ENCODE results near the gene PSMB10.

- TF ChIP-seq, protein P1, sequence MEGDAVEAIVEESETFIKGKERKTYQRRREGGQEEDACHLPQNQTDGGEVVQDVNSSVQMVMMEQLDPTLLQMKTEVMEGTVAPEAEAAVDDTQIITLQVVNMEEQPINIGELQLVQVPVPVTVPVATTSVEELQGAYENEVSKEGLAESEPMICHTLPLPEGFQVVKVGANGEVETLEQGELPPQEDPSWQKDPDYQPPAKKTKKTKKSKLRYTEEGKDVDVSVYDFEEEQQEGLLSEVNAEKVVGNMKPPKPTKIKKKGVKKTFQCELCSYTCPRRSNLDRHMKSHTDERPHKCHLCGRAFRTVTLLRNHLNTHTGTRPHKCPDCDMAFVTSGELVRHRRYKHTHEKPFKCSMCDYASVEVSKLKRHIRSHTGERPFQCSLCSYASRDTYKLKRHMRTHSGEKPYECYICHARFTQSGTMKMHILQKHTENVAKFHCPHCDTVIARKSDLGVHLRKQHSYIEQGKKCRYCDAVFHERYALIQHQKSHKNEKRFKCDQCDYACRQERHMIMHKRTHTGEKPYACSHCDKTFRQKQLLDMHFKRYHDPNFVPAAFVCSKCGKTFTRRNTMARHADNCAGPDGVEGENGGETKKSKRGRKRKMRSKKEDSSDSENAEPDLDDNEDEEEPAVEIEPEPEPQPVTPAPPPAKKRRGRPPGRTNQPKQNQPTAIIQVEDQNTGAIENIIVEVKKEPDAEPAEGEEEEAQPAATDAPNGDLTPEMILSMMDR (IDR thresholded peaks at IDR 0.05): no peak
- TF ChIP-seq POLR2A (IDR thresholded peaks at IDR 0.05): no peak
Measured at GRCh38 chr16:67965668-67966548, 29.3 kb upstream of the PSMB10 start.
